Panc1 (cell line): ENCODE measurements around the gene FAT1. TPM values are rescaled to one million over a fixed set of nuclear protein-coding genes. Genes with fewer than 3 reads are reported as not detected.

Source experiments
- ATAC-seq: fragments of 200-7000 bp; cut with Tn5 transposase; 2 replicates; pipeline ENCODE4 v1.9.1; 2020; ENCODE audit warnings: mild to moderate bottlenecking, moderate library complexity
- BruUV-seq: library from RNA; stranded (reverse); fragments of 400-500 nt; replicated peaks from 2 replicates; lab custom pipeline; 2021; lab: Mats Ljungman, UMichigan
- CTCF ChIA-PET: fragments of 300-600 bp; sonication (Branson Sonifier 250); formaldehyde crosslinking; loops from one replicate; lab custom pipeline; 2022; ENCODE audit warnings: antibody characterized with exemption; lab: Charles Lee
- POLR2A ChIA-PET: fragments of 300-600 bp; sonication (Branson Sonifier 250); formaldehyde crosslinking; loops from one replicate; lab custom pipeline; 2022; ENCODE audit warnings: antibody characterized with exemption; lab: Charles Lee
- DNase-seq: peaks from one replicate; pipeline ENCODE4 v3.0.0-alpha.2; 2010; ENCODE audit warnings: low read depth, low spot score
- H3K27ac ChIP-seq: 2 replicates; pipeline ENCODE4 v1.5.1; 2011; ENCODE audit warnings: mild to moderate bottlenecking, low read length, inconsistent platforms
- H3K27me3 ChIP-seq: fragments of 200-500 bp; sonication (Bioruptor generic); 2 replicates; pipeline ENCODE4 v1.6.0; 2014; ENCODE audit warnings: low read length, inconsistent platforms; ENCODE audit not compliant: control insufficient read depth, insufficient read depth
- H3K36me3 ChIP-seq: fragments of 200-500 bp; sonication (Bioruptor generic); 2 replicates; pipeline ENCODE4 v1.5.1; 2014; ENCODE audit warnings: inconsistent platforms, mild to moderate bottlenecking, low read length, moderate library complexity; ENCODE audit not compliant: control insufficient read depth, insufficient read depth
- H3K4me1 ChIP-seq: 2 replicates; pipeline ENCODE4 v1.5.1; 2011; ENCODE audit warnings: inconsistent platforms, mild to moderate bottlenecking, low read length, moderate library complexity; ENCODE audit not compliant: control insufficient read depth, insufficient read depth
- H3K4me3 ChIP-seq, 2 experiments: 2 replicates each; pipeline ENCODE4 v1.5.1; 2011 to 2012; ENCODE audit warnings: low read depth in 2 of 2, low read length in 2 of 2, mild to moderate bottlenecking in 2 of 2, inconsistent platforms in 1 of 2, moderate library complexity in 1 of 2
- H3K9me3 ChIP-seq: fragments of 200-500 bp; sonication (Bioruptor generic); 2 replicates; pipeline ENCODE4 v1.5.1; 2014; ENCODE audit warnings: low read depth, mild to moderate bottlenecking, inconsistent platforms, low read length, moderate library complexity; ENCODE audit not compliant: control insufficient read depth, insufficient read depth
- POLR2AphosphoS5 ChIP-seq: IDR thresholded peaks from 2 replicates; pipeline ENCODE4 v1.6.1; 2012; ENCODE audit warnings: mild to moderate bottlenecking, low read depth, low read length, moderate library complexity
- REST ChIP-seq, 2 experiments: IDR thresholded peaks; 2 replicates each; pipeline ENCODE4 v1.6.1; 2011 to 2012; ENCODE audit warnings: low read depth in 2 of 2, control low read depth in 1 of 2, low read length in 1 of 2, mild to moderate bottlenecking in 1 of 2, moderate library complexity in 1 of 2; ENCODE audit not compliant: insufficient read depth in 1 of 2
- SIN3A ChIP-seq: IDR thresholded peaks from 2 replicates; pipeline ENCODE4 v1.6.1; 2012; ENCODE audit warnings: low read depth, mild to moderate bottlenecking, low read length, moderate library complexity, borderline replicate concordance; ENCODE audit not compliant: insufficient read depth
- TCF7L2 ChIP-seq: IDR thresholded peaks from 2 replicates; pipeline ENCODE4 v1.6.1; 2011; ENCODE audit warnings: mild to moderate bottlenecking, low read depth, low read length, inconsistent platforms
- in situ Hi-C: cut with HindIII; loops from 2 replicates; pipeline ENCODE4 v1.10.0; 2016; ENCODE audit warnings: low sequenced_read_pairs, low pct_unique_long_range_greater_than_20kb
- intact Hi-C: fragments of 100-400 bp; cut with micrococcal nuclease; formaldehyde crosslinking; loops from one replicate; pipeline ENCODE4 v1.10.0; 2022; ENCODE audit not compliant: unreplicated experiment
- total RNA-seq: library from RNA; stranded (reverse); gene quantifications from one replicate; pipeline ENCODE4 v1.2.1, GENCODE V29; 2021; ENCODE audit not compliant: unreplicated experiment
- TF ChIP-seq, protein P1 (sequence below): fragments of 450-650 bp; IDR thresholded peaks from 2 replicates; pipeline ENCODE4 v1.5.1; 2017; ENCODE audit warnings: mild to moderate bottlenecking

The FAT1 gene
- total RNA-seq, 1 experiment from 2014 or later: 288 TPM

DNA sequence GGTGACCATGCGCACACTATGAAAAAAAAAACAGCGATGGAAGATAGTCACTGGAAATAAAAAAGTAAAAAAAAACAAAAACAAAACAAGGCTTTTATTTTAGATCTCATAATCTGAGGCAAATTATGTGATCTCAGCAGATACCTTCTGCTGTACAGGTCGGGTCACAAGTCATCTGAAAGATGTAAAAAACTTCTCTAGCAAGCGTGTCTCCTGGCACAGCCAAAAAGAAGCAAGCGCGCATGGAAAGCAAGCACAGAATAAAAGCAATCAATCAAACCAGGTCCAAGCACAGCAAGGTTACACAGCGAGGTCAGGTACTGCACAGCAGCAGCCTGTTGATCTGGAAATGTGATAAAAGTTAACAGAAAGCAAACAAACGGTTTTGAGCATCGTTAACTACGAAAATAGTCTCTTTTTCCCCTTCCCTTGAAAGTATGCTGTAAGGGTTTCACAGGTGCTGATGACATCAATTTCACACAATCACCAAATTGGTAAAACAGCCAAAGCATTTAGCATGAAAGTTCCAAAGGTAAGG lies 89.0 kb downstream of the FAT1 start:
- intact Hi-C loops: no loop called here
- no peak for ATAC-seq
- POLR2A ChIA-PET: no interaction called here

GRCh38 chr4:186633844-186634243 lies 89.8 kb downstream of the FAT1 start:
- intact Hi-C loops (no loop called here), in situ Hi-C loops (no loop called here)
- CTCF ChIA-PET: no interaction called here
- no peaks in the 10 kb centered on the region for H3K27me3 ChIP-seq
- no peaks in the 10 kb centered on the region; the same call in 1 of the 2 replicates for H3K4me1 ChIP-seq
- TF ChIP-seq REST (IDR thresholded peaks at IDR 0.05; ENCODE audit: insufficient read depth in 1 of 2, low read depth in 2 of 2, low read length in 1 of 2) (no peak), POLR2AphosphoS5 (no peak), TCF7L2 (no peak), SIN3A (no peak)
- TF ChIP-seq, protein P1, sequence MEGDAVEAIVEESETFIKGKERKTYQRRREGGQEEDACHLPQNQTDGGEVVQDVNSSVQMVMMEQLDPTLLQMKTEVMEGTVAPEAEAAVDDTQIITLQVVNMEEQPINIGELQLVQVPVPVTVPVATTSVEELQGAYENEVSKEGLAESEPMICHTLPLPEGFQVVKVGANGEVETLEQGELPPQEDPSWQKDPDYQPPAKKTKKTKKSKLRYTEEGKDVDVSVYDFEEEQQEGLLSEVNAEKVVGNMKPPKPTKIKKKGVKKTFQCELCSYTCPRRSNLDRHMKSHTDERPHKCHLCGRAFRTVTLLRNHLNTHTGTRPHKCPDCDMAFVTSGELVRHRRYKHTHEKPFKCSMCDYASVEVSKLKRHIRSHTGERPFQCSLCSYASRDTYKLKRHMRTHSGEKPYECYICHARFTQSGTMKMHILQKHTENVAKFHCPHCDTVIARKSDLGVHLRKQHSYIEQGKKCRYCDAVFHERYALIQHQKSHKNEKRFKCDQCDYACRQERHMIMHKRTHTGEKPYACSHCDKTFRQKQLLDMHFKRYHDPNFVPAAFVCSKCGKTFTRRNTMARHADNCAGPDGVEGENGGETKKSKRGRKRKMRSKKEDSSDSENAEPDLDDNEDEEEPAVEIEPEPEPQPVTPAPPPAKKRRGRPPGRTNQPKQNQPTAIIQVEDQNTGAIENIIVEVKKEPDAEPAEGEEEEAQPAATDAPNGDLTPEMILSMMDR: no peak
- no peak overlapping the region for H3K27ac ChIP-seq
- H3K36me3 ChIP-seq: peaks cover 60% of the 10 kb centered on the region
- POLR2A ChIA-PET: no interaction called here
- ATAC-seq: no peak
- H3K9me3 ChIP-seq: no peaks in the 10 kb centered on the region
- no TSS peak for BruUV-seq
- DNase-seq: no peak
- no peak overlapping the region for H3K4me3 ChIP-seq

More for the DNA sequence above, 89.0 kb downstream of the FAT1 start:
- BruUV-seq: no TSS peak
- Histone ChIP-seq H3K4me1 (no peaks in the 10 kb centered on the region; the same call in 1 of the 2 replicates), H3K27ac (no peak overlapping the region), H3K4me3 (no peak overlapping the region), H3K36me3 (peaks cover 56% of the 10 kb centered on the region), H3K27me3 (no peaks in the 10 kb centered on the region), H3K9me3 (no peaks in the 10 kb centered on the region)
- DNase-seq: no peak
- CTCF ChIA-PET: no interaction called here
- in situ Hi-C loops: no loop called here
- no peak for TF ChIP-seq SIN3A
- TF ChIP-seq TCF7L2: no peak
- TF ChIP-seq REST (IDR thresholded peaks at IDR 0.05; ENCODE audit: insufficient read depth in 1 of 2, low read depth in 2 of 2, low read length in 1 of 2): no peak
- TF ChIP-seq POLR2AphosphoS5: no peak
- TF ChIP-seq, protein P1: no peak
